Fibroblast of skin of right quadriceps (primary cell): ENCODE data around the gene VEGFB.
"Not testable (repeated sequence)": the region's sequence is repeated elsewhere in the genome, so short reads cannot be mapped to it uniquely, and the experiment has no call there.

ENCODE experiments used
- DNase-seq: peaks from one replicate; pipeline ENCODE4 v3.0.0-alpha.2; 2013

The VEGFB gene

GRCh38 chr11:64232182-64232966 lies 2.0 kb upstream of the VEGFB start:
- no peak for DNase-seq

- no peak for DNase-seq
Observed at GRCh38 chr11:64232967-64233315, 1.4 kb upstream of the VEGFB start.

- no peak for DNase-seq
Observed at GRCh38 chr11:64234647-64235379, 429 bp downstream of the VEGFB start.

- no peak for DNase-seq
Observed at GRCh38 chr11:64235437-64236161, 1.2 kb downstream of the VEGFB start.

- no peak for DNase-seq
Observed at GRCh38 chr11:64237484-64237951, 3.1 kb downstream of the VEGFB start.

- no peak for DNase-seq
Observed at GRCh38 chr11:64238076-64238475, 3.7 kb downstream of the VEGFB start.

GRCh38 chr11:64238999-64239398 lies 4.6 kb downstream of the VEGFB start:
- no peak for DNase-seq

- no peak for DNase-seq
Observed at GRCh38 chr11:64239662-64240434, 5.5 kb downstream of the VEGFB start.

GRCh38 chr11:64240435-64241240 lies 6.3 kb downstream of the VEGFB start, which contains the start of gene FKBP2:
Gene FKBP2, plus strand, starts transcription at chr11:64241095. Its CDS starts 1,293 bp downstream, at chr11:64242388.
- DNase-seq, result peak; percentile 97

- DNase-seq, result peak; percentile 99
Observed at GRCh38 chr11:64241241-64241490, 6.8 kb downstream of the VEGFB start.

GRCh38 chr11:64241491-64242374 lies 7.3 kb downstream of the VEGFB start:
- DNase-seq, result no peak

- DNase-seq, result no peak
Observed at GRCh38 chr11:64243236-64243854, 9.0 kb downstream of the VEGFB start.

GRCh38 chr11:64244107-64244506 lies 9.7 kb downstream of the VEGFB start:
- DNase-seq, result no peak

- no peak for DNase-seq
Observed at GRCh38 chr11:64244966-64245365, 10.6 kb downstream of the VEGFB start.

GRCh38 chr11:64245401-64245796 lies 11.0 kb downstream of the VEGFB start:
- DNase-seq, result no peak

GRCh38 chr11:64245797-64246620 lies 11.6 kb downstream of the VEGFB start:
- DNase-seq, result peak; percentile 93

GRCh38 chr11:64246621-64246870 lies 12.2 kb downstream of the VEGFB start:
- DNase-seq, result not testable (repeated sequence)

- peak; percentile 86 for DNase-seq
Observed at GRCh38 chr11:64246871-64247728, 12.7 kb downstream of the VEGFB start, which contains the start of gene PPP1R14B. Gene PPP1R14B, minus strand, starts transcription at chr11:64246943. Its CDS starts 270 bp downstream, at chr11:64246673.
